B cell (primary cell): ENCODE measurements around the gene XIRP2.

Source experiments
- EZH2 ChIP-seq: IDR thresholded peaks from 2 replicates; pipeline ENCODE4 v1.6.1; 2012; ENCODE audit warnings: borderline replicate concordance, low read depth, mild to moderate bottlenecking, moderate library complexity, low read length; ENCODE audit not compliant: insufficient read depth, poor library complexity, severe bottlenecking
- TF ChIP-seq, protein P1 (sequence below): fragments of 200-600 bp; IDR thresholded peaks from one replicate; pipeline ENCODE4 v1.8.0; 2022; ENCODE audit warnings: antibody characterized with exemption, mild to moderate bottlenecking

DNA sequence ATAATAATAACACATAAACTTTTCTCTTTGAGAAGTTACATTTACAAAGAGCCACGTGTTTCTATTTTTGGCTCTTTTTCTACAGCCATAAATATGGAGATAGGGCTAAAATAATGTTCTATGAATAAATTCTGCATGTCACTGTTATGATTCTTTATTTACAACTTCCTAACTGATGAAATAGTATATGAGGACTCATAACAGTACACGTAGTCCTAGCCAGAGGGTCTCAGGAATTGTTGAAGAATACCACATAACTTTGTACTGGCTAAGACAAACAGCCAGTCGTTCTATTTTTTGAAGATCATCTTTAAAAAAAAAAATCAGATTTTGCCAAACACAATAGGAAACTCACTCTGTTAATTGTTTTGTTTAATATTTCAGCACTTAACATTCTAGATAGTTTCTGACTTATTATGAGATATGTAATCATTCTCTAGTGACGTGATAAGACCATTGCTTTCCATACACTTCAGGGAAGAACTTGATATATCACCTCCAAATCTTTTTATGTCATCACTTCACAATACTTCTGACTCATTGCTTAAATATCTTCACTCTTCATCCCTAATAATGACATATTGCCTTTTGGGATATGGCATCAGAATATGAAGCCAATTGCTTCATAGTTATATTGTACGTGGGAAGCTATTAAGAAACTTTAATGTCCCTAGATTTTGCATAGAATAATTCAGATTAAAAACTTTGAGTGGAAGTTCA lies 256.1 kb downstream of the XIRP2 start:
- TF ChIP-seq, protein P1, sequence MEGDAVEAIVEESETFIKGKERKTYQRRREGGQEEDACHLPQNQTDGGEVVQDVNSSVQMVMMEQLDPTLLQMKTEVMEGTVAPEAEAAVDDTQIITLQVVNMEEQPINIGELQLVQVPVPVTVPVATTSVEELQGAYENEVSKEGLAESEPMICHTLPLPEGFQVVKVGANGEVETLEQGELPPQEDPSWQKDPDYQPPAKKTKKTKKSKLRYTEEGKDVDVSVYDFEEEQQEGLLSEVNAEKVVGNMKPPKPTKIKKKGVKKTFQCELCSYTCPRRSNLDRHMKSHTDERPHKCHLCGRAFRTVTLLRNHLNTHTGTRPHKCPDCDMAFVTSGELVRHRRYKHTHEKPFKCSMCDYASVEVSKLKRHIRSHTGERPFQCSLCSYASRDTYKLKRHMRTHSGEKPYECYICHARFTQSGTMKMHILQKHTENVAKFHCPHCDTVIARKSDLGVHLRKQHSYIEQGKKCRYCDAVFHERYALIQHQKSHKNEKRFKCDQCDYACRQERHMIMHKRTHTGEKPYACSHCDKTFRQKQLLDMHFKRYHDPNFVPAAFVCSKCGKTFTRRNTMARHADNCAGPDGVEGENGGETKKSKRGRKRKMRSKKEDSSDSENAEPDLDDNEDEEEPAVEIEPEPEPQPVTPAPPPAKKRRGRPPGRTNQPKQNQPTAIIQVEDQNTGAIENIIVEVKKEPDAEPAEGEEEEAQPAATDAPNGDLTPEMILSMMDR, result no peak
- TF ChIP-seq EZH2, result no peak
